Transverse colon (tissue), 3 donors: ENCODE results near the gene EQTN.

Source experiments
- CTCF ChIP-seq, 5 experiments: fragments of 200-600 bp in 3 of 5; fragments of 450-650 bp in 2 of 5; sonication (generic) in 3 of 5; IDR thresholded peaks; 1 replicate in 2 of 5; 2 replicates in 3 of 5; pipeline ENCODE4 v1.5.1; 2016 to 2017; ENCODE audit warnings: antibody characterized with exemption in 5 of 5, inconsistent platforms in 3 of 5, mild to moderate bottlenecking in 2 of 5, moderate library complexity in 1 of 5
- POLR2A ChIP-seq: fragments of 450-650 bp; IDR thresholded peaks from one replicate; pipeline ENCODE4 v1.6.1; 2016; ENCODE audit warnings: antibody characterized with exemption, mild to moderate bottlenecking, moderate library complexity

- TF ChIP-seq POLR2A, result no peak
- no peak for TF ChIP-seq CTCF (IDR thresholded peaks at IDR 0.05)
Observed at GRCh38 chr9:27279611-27280010, 17.3 kb downstream of the EQTN start.
